GM19043 (cell line): ENCODE measurements around the gene MYCBPAP.

Experiments
- ATAC-seq: cut with Tn5 transposase; IDR thresholded peaks from one replicate; pipeline ENCODE4 v1.9.1; 2021; ENCODE audit warnings: low read depth; ENCODE audit not compliant: unreplicated experiment

Gene MYCBPAP, protein sequence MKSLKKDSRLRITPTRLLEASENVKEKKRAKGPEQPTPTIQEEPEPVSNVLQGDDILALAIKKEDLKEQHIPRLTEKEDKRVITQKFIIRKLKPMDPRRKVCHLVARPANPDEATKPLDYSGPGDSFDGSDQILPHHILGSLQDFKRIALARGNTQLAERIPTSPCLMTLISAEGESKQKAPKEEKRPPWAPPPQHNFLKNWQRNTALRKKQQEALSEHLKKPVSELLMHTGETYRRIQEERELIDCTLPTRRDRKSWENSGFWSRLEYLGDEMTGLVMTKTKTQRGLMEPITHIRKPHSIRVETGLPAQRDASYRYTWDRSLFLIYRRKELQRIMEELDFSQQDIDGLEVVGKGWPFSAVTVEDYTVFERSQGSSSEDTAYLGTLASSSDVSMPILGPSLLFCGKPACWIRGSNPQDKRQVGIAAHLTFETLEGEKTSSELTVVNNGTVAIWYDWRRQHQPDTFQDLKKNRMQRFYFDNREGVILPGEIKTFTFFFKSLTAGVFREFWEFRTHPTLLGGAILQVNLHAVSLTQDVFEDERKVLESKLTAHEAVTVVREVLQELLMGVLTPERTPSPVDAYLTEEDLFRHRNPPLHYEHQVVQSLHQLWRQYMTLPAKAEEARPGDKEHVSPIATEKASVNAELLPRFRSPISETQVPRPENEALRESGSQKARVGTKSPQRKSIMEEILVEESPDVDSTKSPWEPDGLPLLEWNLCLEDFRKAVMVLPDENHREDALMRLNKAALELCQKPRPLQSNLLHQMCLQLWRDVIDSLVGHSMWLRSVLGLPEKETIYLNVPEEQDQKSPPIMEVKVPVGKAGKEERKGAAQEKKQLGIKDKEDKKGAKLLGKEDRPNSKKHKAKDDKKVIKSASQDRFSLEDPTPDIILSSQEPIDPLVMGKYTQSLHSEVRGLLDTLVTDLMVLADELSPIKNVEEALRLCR

DNA sequence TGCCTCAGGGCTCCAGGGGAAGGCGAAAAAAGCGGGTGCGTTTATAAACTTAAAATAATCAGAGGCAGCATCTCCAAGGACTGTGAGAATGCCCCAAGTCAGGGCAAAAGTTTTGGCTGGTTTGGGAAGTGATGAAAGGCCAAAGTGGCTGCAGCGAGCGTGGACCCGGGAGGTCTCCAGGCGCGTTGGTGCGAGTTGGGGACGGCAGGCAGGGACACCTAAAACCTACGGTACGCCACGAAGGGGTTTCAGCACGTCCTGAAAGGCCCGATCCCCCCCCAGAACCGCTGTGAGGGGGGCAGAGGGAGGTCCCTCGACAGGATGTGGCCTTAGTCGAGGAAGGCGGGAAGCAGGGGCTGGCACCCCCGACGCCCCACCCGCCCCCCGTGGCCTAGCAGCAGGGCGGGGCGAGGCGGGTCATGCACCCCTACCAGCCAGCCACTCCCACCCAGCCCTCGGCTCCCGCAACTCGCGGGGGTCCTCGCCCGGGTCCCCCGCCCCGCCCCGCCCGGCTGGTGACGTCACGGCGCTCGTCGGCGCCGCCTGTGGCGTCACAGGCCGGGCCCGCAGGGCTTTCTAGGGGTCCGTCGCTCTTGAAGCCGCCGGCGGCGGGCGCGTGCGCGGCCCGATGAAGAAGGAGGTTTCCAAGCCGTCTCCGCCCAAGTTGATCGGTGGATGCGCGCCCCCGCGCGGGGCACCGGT is at the start of gene MYCBPAP:
TSS of gene MYCBPAP (plus strand) at position 569 of the 702 bp plus-strand sequence. CDS start 236 bp downstream, outside the sequence.
- no peak for ATAC-seq

DNA sequence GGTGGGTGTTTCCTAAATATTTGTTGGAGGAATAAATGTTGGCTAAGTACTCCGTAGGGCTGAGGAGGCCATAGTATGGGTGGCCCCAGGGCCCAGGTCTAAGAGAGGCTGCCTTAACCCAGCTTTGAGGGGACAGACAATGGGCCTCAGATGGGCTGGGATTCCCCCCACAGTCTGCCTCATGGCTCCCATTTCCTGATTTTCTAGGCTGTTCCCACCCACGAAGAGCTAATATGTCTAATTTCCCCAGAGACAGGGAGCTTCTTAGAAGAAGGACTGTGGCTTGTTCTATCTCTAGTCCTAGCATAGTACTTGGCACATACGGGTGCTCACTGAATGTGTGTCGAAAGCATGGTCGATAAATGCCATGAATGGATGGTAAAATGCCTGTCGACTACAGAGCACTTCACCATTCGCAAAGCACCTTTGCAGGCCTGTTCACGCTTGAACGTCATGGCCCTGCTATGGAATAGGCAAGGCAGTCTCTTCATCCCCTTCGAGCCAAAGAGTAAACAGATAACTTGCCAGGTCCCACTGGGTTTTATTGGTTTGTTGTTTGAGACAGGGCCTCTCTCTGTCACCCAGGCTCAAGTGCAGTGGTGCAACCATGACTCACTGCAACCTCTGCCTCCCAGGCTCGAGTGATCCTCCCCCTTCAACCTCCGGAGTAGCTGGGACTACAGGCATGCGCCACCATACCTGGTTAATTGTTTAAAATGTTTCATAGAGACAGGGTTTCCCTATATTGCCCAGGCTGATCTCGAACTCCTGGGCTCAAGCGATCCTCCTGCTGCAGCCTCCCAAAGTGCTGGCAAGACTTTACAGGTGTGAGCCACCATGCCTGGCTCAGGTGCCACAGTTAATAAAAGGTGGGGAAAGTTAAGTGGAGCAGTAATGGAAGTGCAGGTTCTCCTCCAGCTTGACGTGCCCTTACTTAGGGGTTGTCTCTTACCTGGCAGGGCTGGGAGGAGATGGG is 49.2 kb upstream of the MYCBPAP start:
- ATAC-seq = no peak

DNA sequence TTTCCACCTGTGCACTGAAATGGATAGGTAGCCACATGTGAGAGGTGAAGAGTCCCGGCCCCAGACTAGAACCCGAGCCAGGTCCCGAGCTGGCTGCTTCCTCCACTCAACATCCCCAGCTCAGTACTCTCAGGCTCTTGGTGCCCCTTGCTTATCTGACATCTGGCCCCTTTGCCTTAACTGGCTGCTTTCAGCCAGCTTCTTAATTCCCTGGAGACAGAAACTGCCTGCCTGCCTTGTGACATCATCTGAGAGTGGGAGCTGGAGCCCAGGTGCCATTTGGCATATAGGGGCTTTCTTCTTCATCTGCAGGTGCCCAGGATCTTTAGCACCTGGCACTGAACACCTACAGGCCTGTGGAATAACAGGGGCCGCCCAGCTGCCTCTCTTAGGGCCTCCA is 48.5 kb upstream of the MYCBPAP start:
- ATAC-seq = no peak

DNA sequence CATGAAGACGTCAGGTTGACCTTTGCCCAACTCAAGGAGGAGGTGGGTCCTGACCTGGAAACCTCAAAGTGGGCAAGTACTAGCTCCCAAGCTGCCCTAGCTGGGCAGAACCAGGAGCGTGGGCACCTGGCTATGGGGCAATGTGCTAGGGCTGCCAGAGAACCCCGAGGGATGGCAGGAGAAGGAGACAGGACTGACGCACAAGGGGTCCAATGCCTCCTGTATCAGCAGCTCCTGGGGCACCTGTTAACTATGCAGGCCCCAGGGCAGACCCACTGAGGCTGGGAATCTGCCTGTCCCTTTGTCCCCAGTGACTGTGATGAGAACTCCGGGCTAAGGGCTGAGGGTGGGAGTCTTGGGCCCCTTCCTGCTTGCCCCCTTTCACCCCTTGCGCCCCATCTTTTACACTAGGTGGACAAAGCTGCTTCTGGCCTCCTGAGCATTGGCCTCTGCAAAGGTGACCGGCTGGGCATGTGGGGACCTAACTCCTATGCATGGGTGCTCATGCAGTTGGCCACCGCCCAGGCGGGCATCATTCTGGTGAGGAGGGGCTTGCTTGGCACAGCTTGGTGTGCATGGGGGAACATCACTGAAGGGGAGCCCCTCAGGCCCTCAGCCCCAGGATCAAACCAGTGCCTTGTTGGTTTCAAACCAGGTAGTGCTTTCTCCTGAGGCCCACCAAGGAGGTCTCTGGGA is 47.3 kb upstream of the MYCBPAP start:
- no peak for ATAC-seq

- no peak for ATAC-seq
Observed at GRCh38 chr17:50461550-50462132, 46.6 kb upstream of the MYCBPAP start.

DNA sequence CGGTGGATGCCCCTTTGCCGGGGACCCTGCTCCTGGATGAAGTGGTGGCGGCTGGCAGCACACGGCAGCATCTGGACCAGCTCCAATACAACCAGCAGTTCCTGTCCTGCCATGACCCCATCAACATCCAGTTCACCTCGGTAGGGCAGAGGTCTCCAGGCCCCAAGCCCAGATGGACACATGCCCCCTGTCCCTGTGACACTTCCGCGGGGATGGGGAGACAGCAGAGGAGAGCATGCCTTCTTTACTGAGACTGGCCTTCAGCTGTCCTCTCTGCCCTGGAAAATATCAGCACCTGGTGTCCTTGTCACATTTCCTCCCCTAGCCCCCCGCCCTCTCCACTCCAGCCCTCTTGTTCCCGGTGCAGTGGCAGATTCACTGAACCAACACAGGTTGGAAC is 45.8 kb upstream of the MYCBPAP start:
- ATAC-seq = no peak

- no peak for ATAC-seq
Observed at GRCh38 chr17:50464121-50464520, 44.1 kb upstream of the MYCBPAP start.

GRCh38 chr17:50464736-50465135 is 43.5 kb upstream of the MYCBPAP start:
- ATAC-seq = no peak

DNA sequence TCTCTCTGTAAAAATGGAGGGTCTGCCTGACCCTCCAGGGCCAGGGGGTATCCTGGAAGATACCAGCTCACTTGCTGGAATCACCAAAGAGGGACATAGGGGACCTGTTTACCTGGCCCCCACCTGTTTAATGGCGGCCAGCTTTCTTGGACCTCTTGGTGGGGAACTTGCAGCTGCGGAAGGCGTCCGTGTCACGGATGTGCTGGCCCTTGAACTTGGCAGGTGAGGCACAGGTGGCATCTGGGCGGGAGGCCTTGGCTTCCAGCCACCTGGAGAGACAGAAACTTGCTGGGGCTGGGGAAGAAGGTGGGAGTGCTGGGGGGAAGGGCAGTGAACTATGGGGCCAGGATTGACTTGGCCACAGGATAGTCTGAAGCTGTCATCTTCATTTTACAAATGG is 43.1 kb upstream of the MYCBPAP start:
- no peak for ATAC-seq

GRCh38 chr17:50465635-50466034 is 42.6 kb upstream of the MYCBPAP start:
- no peak for ATAC-seq

- ATAC-seq = no peak
Observed at GRCh38 chr17:50466371-50467113, 41.7 kb upstream of the MYCBPAP start.

DNA sequence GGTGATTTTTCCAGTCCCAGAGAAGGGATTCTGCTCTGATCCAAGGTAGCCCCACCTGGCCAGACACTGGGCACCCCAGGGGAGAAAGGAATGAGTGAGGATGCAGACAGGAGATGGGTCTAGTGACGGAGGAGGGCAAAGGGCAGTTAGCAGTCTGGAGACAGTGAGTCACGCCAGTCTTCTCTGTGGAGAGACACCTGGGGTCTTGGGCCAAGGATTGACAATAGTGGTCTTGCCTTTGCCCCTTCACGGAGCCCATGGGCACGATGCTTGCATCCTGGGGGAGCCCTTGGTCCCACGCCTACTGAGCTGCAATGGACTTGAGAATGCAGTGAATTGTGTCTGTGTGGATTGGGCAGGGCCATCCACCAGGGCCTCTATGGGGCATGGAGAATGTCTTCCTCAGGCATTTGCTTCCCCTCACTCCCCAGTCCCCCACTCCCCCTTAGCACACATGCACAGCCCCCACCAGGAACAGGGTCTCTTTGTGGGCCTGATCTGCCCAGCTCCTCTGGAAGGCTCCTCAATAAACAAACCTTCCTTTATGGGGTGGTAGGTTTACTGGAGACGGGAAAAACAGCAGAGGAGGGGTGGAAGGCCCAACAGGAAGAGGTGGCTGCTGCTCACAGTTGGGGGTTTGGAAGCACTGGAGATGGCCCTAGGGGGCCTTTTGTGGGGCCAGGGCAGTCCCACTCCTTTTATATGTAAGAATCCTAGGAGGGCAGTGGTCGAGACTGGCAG is 41.0 kb upstream of the MYCBPAP start:
- ATAC-seq = no peak

GRCh38 chr17:50467855-50468303 is 40.4 kb upstream of the MYCBPAP start:
- no peak for ATAC-seq

DNA sequence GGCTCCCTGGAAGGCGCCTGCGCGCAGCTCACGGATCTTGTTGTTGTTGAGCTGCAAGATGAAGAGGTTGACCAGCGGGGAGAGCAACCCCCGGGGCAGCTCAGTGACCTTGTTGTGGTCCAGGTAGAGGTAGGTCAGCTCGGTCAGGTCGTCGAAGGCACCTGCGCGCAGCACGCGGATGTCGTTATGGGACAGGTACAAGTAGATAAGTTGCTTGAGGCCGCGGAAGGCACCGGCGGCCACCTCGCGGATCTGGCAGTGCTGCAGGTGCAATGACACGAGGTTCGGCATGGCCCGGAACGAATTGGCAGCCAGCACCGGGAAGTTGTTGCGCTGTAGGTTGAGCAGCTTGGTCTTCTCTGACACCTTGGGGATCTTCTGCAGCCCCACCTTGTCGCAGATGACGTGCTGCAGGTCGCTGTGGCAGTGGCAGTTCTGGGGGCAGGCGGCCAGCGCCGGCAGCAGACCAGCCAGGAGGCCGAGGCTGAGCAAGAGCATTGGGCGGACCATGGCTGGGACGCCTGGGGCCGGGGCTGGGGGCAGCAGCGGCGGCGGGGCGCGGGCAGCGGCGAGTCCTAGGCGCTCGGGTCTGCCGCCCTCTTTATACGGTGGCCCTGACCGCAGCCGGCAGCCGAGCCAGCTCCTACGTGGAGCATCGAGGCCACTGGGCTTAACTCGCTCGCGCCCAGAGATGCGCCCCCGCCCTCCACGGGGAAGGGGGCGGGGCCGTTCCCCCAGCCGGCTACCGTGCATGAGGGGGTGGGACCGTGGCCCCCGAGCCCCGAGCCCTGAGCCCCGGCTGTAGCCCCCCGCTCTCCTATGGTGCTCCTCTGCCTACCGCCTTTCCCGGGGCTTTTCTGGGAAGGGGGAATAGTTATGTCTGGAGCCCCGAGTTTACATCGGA is 39.7 kb upstream of the MYCBPAP start, which contains the start of gene CHAD:
TSS of gene CHAD (minus strand) at position 577 of the 904 bp plus-strand sequence. CDS start at position 510, 67 bp downstream.
- no peak for ATAC-seq

DNA sequence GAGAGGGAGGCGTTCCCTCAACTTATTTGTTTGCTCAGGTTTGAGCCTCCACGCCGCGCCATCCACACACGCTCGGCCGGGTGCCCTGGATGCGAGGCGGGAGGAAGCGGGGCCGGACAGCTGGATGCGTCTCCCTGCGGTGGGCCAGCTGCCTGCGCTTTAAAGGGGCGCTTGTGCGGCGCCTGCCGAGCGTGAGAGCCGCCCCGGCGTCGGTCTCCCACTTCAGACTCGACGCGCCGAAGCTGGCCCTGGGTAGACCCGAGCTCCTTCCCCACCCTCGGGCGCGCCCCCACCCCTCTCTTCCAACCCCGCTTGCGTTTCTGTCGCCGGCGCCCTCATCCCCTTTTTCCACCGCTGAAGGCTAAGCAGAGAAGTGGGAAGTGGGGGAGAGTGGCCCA is 39.0 kb upstream of the MYCBPAP start:
- no peak for ATAC-seq

- no peak for ATAC-seq
Observed at GRCh38 chr17:50469671-50470305, 38.5 kb upstream of the MYCBPAP start.
